ENCODE results near the gene STAMBP.

The STAMBP gene

GRCh38 chr2:73906847-73907505 is 78.2 kb downstream of the STAMBP start:
- DNase-seq (ENCODE audit: low read depth), result no peak

GRCh38 chr2:73907840-73908452 is 79.2 kb downstream of the STAMBP start:
- peak; percentile 31 for DNase-seq (ENCODE audit: low read depth)

- no peak for DNase-seq (ENCODE audit: low read depth)
Measured at GRCh38 chr2:73908689-73909652, 80.2 kb downstream of the STAMBP start.

GRCh38 chr2:73910873-73911547 is 82.2 kb downstream of the STAMBP start:
- DNase-seq (ENCODE audit: low read depth), result no peak

GRCh38 chr2:73911548-73912208 is 82.9 kb downstream of the STAMBP start:
- DNase-seq (ENCODE audit: low read depth), result no peak

DNA sequence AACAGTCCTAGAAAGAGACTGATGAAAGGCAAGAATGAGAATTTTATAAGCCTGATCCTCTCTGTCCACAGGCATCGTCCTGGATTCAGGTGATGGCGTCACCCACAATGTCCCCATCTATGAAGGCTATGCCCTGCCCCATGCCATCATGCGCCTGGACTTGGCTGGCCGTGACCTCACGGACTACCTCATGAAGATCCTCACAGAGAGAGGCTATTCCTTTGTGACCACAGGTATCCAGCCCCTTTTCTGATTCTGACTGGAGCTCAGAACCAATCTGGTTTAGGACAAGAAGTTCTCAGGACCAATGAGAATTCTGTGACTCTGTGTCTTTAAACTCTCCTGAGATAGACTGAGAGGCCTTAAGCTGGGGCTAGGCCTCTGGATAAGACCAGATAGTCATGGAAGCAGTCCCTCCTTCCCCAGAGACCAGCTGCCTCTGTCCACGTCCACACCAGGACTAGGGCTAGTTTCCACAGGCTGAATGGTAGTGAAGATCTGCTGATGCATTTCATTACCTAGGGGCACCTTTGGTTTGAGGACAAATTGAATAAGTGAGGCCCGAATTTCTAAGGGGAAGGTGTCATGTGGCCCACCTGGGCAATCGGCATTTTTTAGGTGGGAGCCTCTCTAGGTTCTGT is 84.8 kb downstream of the STAMBP start:
- DNase-seq (ENCODE audit: low read depth), result no peak

- DNase-seq (ENCODE audit: low read depth), result no peak
Measured at GRCh38 chr2:73914667-73915066, 85.9 kb downstream of the STAMBP start.

GRCh38 chr2:73915437-73915993 is 86.8 kb downstream of the STAMBP start:
- DNase-seq (ENCODE audit: low read depth), result no peak

DNA sequence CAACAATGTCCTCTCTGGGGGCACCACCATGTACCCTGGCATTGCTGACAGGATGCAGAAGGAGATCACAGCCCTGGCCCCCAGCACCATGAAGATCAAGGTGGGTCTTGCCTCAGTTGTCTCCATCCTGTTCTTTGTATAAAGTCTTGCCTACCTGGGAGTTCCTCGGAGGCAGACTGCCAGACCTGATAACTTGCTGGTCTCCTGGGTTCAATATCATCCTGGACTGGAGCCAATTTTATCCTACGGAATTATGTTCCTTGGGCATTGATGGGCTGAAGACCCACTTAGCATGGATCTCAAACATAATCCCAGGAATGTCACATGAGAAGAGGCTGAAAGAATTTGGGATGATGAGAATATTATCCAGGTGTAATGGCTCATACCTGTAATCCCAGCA is 87.9 kb downstream of the STAMBP start:
- no peak for DNase-seq (ENCODE audit: low read depth)

- DNase-seq (ENCODE audit: low read depth), result no peak
Measured at GRCh38 chr2:73917296-73917695, 88.5 kb downstream of the STAMBP start.

- DNase-seq (ENCODE audit: low read depth), result no peak
Measured at GRCh38 chr2:73917696-73918207, 89.0 kb downstream of the STAMBP start.

DNA sequence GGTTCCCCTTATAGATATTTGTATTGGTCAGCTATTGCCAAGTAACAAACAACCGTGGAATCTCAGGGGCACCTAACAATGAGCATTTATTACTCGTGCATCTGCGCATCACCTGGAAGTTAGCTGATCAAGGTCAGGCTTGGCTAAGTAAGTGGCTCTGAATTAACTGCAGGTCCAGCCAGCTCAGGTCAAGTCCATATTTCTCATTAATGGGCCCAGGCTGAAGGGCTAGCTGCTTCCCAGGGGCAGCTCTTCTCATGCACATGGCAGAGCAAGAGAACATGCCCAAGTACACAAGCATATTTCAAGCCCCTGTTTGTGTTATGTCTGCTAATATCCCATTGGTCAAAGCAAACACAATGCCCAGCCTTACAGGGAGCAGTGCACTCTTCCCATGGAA is 90.1 kb downstream of the STAMBP start:
- no peak for DNase-seq (ENCODE audit: low read depth)

DNA sequence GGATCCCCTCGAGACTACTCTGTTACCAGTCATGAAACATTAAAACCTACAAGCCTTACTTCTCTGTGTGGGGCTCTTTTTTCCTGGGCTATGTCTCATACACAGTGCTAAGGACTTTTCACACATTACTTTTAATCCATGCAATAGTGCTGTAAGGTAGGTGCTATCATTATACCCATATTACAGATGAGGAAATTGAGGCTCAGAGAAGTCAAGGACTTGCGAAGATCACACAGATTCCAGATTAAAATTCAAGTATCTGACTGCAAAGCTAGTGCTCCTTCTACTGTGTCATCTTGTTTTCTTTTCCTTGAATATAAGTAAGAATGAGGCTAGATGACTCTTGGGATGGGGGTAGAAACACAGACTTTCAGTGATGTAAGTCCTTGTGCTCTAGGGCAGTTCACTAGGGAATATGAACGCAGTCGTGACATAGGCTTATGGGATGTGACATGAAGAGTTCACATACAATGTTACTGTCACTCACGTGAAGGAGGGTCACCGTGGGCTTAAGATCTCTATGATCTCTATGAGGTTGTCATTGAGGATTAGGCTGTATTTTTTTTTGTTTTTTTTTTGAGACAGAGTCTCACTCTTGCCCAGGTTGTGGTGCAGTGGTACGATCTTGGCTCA is 91.0 kb downstream of the STAMBP start:
- no peak for DNase-seq (ENCODE audit: low read depth)

- DNase-seq (ENCODE audit: low read depth), result no peak
Measured at GRCh38 chr2:73920577-73921545, 92.1 kb downstream of the STAMBP start.

DNA sequence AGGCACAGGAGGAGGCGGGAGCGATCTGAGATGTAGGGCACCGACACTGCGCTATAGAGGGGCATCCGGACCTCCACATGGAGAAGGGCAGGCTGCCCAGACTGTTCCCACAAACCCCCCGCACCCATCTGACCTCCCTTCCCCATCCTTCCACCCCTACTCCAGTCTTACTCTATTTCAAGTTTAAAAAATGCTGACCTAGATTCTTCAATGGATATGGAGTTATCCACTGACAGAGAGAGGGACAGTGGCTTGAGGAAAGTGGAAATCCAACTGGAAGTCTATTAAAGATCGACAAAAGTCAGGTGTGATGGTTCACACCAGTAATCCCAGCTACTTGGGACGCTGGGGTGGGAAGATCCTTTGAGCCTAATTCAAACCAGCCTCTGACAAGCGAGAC is 92.8 kb downstream of the STAMBP start:
- DNase-seq (ENCODE audit: low read depth), result no peak

- DNase-seq (ENCODE audit: low read depth), result no peak
Measured at GRCh38 chr2:73922681-73923080, 93.9 kb downstream of the STAMBP start.
